B cell (primary cell): ENCODE data around the gene RAB26.

Experiments used
- CTCF ChIP-seq: fragments of 200-600 bp; IDR thresholded peaks from one replicate; pipeline ENCODE4 v1.8.0; 2022; ENCODE audit warnings: antibody characterized with exemption, mild to moderate bottlenecking
- EZH2 ChIP-seq: IDR thresholded peaks from 2 replicates; pipeline ENCODE4 v1.6.1; 2012; ENCODE audit warnings: borderline replicate concordance, low read depth, mild to moderate bottlenecking, moderate library complexity, low read length; ENCODE audit not compliant: insufficient read depth, poor library complexity, severe bottlenecking

GRCh38 chr16:2121853-2122252 is 26.6 kb upstream of the RAB26 start:
- TF ChIP-seq CTCF (no peak), EZH2 (no peak)
